CD14-positive monocyte (primary cell): ENCODE data around the gene TTLL11. TPM values are rescaled to one million over a fixed set of nuclear protein-coding genes. Genes with fewer than 3 reads are reported as not detected.

ENCODE experiments used
- DNase-seq, 3 donors: peaks; one replicate each; pipeline ENCODE4 v3.0.0-alpha.2; 2011 to 2022
- H2AFZ ChIP-seq: 2 replicates; pipeline ENCODE4 v1.6.0; 2012; ENCODE audit warnings: mild to moderate bottlenecking, low read depth, low read length, inconsistent platforms; ENCODE audit not compliant: insufficient read depth, poor library complexity, severe bottlenecking
- H3K27ac ChIP-seq, 2 donors: 1 replicate in 1 of 2; 2 replicates in 1 of 2; pipeline ENCODE4 v1.5.1; 2012 to 2013; ENCODE audit warnings: low read length in 2 of 2, control low read depth in 1 of 2, inconsistent platforms in 1 of 2, low read depth in 1 of 2, mild to moderate bottlenecking in 1 of 2
- H3K27me3 ChIP-seq, 2 donors: one replicate each; pipeline versions ENCODE4 v1.6.0 to v1.6.1; 2011 to 2013; ENCODE audit warnings: low read length in 2 of 2; ENCODE audit not compliant: control insufficient read depth in 2 of 2, insufficient read depth in 2 of 2
- H3K36me3 ChIP-seq, 2 donors: replicated peaks in 1 of 2; 1 replicate in 1 of 2; 2 replicates in 1 of 2; pipeline versions ENCODE4 v1.5.1 to v1.6.1; 2012 to 2013; ENCODE audit warnings: low read length in 2 of 2, control low read depth in 1 of 2, inconsistent platforms in 1 of 2, mild to moderate bottlenecking in 1 of 2; ENCODE audit not compliant: insufficient read depth in 2 of 2, control insufficient read depth in 1 of 2
- H3K4me1 ChIP-seq, 2 donors: 1 replicate in 1 of 2; 2 replicates in 1 of 2; pipeline versions ENCODE4 v1.5.1 to v1.6.1; 2012 to 2013; ENCODE audit warnings: low read length in 2 of 2, control low read depth in 1 of 2, inconsistent platforms in 1 of 2, mild to moderate bottlenecking in 1 of 2, moderate library complexity in 1 of 2; ENCODE audit not compliant: insufficient read depth in 2 of 2, control insufficient read depth in 1 of 2
- H3K4me2 ChIP-seq: replicated peaks from 2 replicates; pipeline ENCODE3; 2012; ENCODE audit warnings: low read length, moderate library complexity, mild to moderate bottlenecking; ENCODE audit not compliant: poor library complexity, severe bottlenecking; ENCODE audit errors: extremely low read depth
- H3K4me3 ChIP-seq, 3 experiments: fragments of 200-600 bp in 1 of 3; sonication (generic) in 1 of 3; replicated peaks in 1 of 3; 1 replicate in 2 of 3; 2 replicates in 1 of 3; pipeline ENCODE4 v1.5.1; 2011 to 2013; ENCODE audit warnings: low read length in 3 of 3, mild to moderate bottlenecking in 3 of 3, control low read depth in 2 of 3, low read depth in 2 of 3, inconsistent platforms in 1 of 3, moderate library complexity in 1 of 3
- H3K79me2 ChIP-seq: 2 replicates; pipeline ENCODE4 v1.6.0; 2012; ENCODE audit warnings: mild to moderate bottlenecking, control low read depth, inconsistent platforms, low read length, moderate library complexity; ENCODE audit not compliant: insufficient read depth
- H3K9ac ChIP-seq: 2 replicates; pipeline ENCODE4 v1.6.0; 2017; ENCODE audit warnings: low read length, mild to moderate bottlenecking; ENCODE audit not compliant: insufficient read depth, poor library complexity, severe bottlenecking
- H3K9me3 ChIP-seq, 2 donors: replicated peaks in 1 of 2; 1 replicate in 1 of 2; 2 replicates in 1 of 2; pipeline versions ENCODE4 v1.5.1 to v1.6.1; 2012 to 2013; ENCODE audit warnings: low read length in 2 of 2, control low read depth in 1 of 2; ENCODE audit not compliant: control insufficient read depth in 1 of 2, insufficient read depth in 1 of 2
- H4K20me1 ChIP-seq: 2 replicates; pipeline ENCODE4 v1.6.0; 2012; ENCODE audit warnings: mild to moderate bottlenecking, low read length, control low read depth, moderate library complexity; ENCODE audit not compliant: insufficient read depth
- H3K27ac Mint-ChIP-seq, 7 donors: one replicate each; pipeline ENCODE4 v1.8.0; 2020; ENCODE audit warnings: mild to moderate bottlenecking in 7 of 7, mixed read lengths in 7 of 7, moderate library complexity in 6 of 7, inconsistent platforms in 2 of 7
- H3K27me3 Mint-ChIP-seq, 3 donors: one replicate each; pipeline ENCODE4 v1.8.0; 2021 to 2022; ENCODE audit warnings: low read depth in 3 of 3, mild to moderate bottlenecking in 3 of 3, mixed read lengths in 3 of 3, moderate library complexity in 3 of 3, inconsistent platforms in 1 of 3
- H3K36me3 Mint-ChIP-seq, 2 donors: one replicate each; pipeline ENCODE4 v1.8.0; 2020; ENCODE audit warnings: mixed read lengths in 2 of 2, inconsistent platforms in 1 of 2, mild to moderate bottlenecking in 1 of 2
- H3K4me1 Mint-ChIP-seq: one replicate; pipeline ENCODE4 v1.8.0; 2020; ENCODE audit warnings: mild to moderate bottlenecking, mixed read lengths
- H3K4me3 Mint-ChIP-seq, 2 donors: one replicate each; pipeline ENCODE4 v1.8.0; 2020; ENCODE audit warnings: mild to moderate bottlenecking in 2 of 2, mixed read lengths in 2 of 2, moderate library complexity in 1 of 2
- H3K9me3 Mint-ChIP-seq, 7 donors: one replicate each; pipeline ENCODE4 v1.8.0; 2020 to 2022; ENCODE audit warnings: mixed read lengths in 7 of 7, mild to moderate bottlenecking in 6 of 7, moderate library complexity in 6 of 7, inconsistent platforms in 2 of 7
- WGBS: methylation state at CpG from one replicate; pipeline ENCODE4 v1.1.5; 2013; ENCODE audit warnings: missing lambda C conversion rate; ENCODE audit not compliant: insufficient coverage; 5-methylcytosine and 5-hydroxymethylcytosine counted together
- intact Hi-C, 2 donors: fragments of 100-400 bp; cut with micrococcal nuclease; formaldehyde crosslinking; loops; one replicate each; pipeline versions ENCODE4 v1.15.0 to v1.15.1; 2023
- polyA plus RNA-seq, 3 donors: library from polyadenylated mRNA; depleted of rRNA in 1 of 3; unstranded in 2 of 3; stranded (reverse) in 1 of 3; fragments of 300-500 nt in 2 of 3; fragments of >200 nt in 1 of 3; fragmentation: Illumina TruSeq in 2 of 3; gene quantifications; 1 replicate in 2 of 3; 2 replicates in 1 of 3; pipeline ENCODE4 v1.2.3, GENCODE V29; 2012 to 2021
- TF ChIP-seq, protein P1 (sequence below): fragments of 200-600 bp; IDR thresholded peaks from one replicate; pipeline ENCODE4 v1.8.0; 2022; ENCODE audit warnings: antibody characterized with exemption, mild to moderate bottlenecking

TTLL11 gene
- polyA plus RNA-seq, 3 donors: 2.9 to 3.5 (median 3.1) TPM

DNA sequence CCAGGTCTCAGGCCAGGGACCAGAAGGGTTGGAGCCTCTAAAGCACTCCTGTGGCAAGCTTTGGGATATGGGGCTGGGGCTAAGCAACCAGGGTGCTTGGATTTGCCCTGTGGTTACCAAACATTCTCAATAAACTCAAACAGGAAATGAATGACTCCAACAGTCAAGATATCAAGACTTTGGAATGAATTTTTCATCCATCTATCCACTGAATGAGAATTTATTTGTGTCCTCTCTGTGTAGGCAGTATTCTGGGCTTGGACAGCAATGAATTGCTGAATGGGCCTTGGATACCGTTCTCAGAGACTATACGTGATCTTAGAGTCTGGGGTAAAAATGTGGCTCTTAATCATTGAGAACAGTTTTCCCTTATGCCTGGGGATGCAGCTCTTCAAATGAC is 229.2 kb downstream of the TTLL11 start:
- Histone ChIP-seq H3K79me2 (no peaks in the 10 kb centered on the region), H3K27ac (no peak overlapping the region), H3K4me3 (no peak overlapping the region), H3K36me3 (no peaks in the 10 kb centered on the region), H3K4me2 (no peak overlapping the region), H3K9me3 (no peaks in the 10 kb centered on the region), H2AFZ (no peak overlapping the region), H3K27me3 (no peaks in the 10 kb centered on the region), H3K4me1 (no peaks in the 10 kb centered on the region), H4K20me1 (no peaks in the 10 kb centered on the region), H3K9ac (no peak overlapping the region)
- Mint-ChIP-seq H3K27me3 (peaks cover 2 to 4% (median 3%) of the 10 kb centered on the region in 3 donors), H3K4me3 (no peak overlapping the region), H3K9me3 (peaks cover 0 to 4% (median 0%) of the 10 kb centered on the region in 7 donors), H3K27ac (no peak overlapping the region), H3K4me1 (no peaks in the 10 kb centered on the region), H3K36me3 (no peaks in the 10 kb centered on the region)
- TF ChIP-seq, protein P1, sequence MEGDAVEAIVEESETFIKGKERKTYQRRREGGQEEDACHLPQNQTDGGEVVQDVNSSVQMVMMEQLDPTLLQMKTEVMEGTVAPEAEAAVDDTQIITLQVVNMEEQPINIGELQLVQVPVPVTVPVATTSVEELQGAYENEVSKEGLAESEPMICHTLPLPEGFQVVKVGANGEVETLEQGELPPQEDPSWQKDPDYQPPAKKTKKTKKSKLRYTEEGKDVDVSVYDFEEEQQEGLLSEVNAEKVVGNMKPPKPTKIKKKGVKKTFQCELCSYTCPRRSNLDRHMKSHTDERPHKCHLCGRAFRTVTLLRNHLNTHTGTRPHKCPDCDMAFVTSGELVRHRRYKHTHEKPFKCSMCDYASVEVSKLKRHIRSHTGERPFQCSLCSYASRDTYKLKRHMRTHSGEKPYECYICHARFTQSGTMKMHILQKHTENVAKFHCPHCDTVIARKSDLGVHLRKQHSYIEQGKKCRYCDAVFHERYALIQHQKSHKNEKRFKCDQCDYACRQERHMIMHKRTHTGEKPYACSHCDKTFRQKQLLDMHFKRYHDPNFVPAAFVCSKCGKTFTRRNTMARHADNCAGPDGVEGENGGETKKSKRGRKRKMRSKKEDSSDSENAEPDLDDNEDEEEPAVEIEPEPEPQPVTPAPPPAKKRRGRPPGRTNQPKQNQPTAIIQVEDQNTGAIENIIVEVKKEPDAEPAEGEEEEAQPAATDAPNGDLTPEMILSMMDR: no peak
- WGBS: 100% methylated on average over 2 of the region's 2 CpGs
- intact Hi-C loops: no loop called here
- DNase-seq: no peak

DNA sequence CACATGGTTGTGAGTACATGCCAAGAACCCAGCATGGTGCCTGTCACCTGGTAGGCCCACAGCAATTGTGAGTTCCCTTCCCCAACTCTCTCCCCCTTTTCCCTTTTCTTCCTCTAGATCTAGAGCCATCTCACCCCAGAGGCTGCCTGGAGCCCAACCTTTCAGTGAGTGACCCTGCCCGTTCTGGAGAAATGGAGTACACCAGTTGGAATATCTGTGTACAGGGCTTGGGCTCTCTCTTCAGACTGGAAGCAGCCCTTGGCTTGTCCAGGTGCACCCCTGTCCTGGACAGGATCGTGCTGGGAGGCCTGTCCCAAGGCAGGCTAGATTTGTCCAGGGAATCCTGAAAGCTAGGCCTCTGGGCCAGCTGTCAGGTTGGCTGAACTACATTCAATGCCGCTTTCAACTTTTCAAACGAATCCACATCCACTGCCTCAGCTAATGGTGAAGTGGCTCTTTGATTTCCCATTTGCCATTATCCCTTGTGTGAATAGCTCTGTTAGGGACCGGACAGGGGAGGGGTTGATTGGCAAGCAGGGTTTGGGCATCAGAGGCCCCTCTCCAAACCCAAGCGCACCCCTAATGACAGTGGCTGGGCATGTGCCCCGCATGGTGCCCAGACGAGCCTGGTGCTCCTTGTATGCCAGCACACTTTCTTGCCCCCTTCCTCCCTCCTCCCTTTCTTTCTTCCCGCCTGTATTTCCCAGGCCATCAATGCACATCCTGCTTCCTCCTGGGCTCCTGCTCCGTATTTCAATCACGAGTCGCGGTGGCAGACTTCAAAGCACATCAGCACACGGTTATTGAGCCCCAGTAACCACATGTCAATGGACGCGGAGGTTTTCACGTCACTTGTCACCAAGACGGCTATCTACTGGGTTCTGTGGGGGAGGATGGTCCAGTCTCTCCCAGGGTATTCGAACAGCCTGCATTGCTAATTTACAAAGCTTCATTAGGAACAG is 230.5 kb downstream of the TTLL11 start:
- TF ChIP-seq, protein P1: no peak
- Histone ChIP-seq H3K9me3 (no peaks in the 10 kb centered on the region), H3K27ac (no peak overlapping the region), H3K4me2 (no peak overlapping the region), H3K9ac (no peak overlapping the region), H3K36me3 (no peaks in the 10 kb centered on the region), H3K4me1 (no peaks in the 10 kb centered on the region), H3K27me3 (no peaks in the 10 kb centered on the region), H3K4me3 (no peak overlapping the region), H2AFZ (no peak overlapping the region), H3K79me2 (no peaks in the 10 kb centered on the region), H4K20me1 (no peaks in the 10 kb centered on the region)
- H3K36me3 Mint-ChIP-seq: no peaks in the 10 kb centered on the region
- no peak overlapping the region for H3K4me3 Mint-ChIP-seq
- 95% methylated on average over 16 of the region's 19 CpGs for WGBS
- H3K4me1 Mint-ChIP-seq: no peaks in the 10 kb centered on the region
- no peaks in the 10 kb centered on the region for H3K9me3 Mint-ChIP-seq
- H3K27me3 Mint-ChIP-seq: peaks cover 2 to 4% (median 3%) of the 10 kb centered on the region in 3 donors
- intact Hi-C loops: no loop called here
- no peak overlapping the region for H3K27ac Mint-ChIP-seq
- DNase-seq: no peak
